ENCODE results near the gene MYCBPAP.
A peak's percentile ranks its signal among the peaks of the same experiment; 100 is the strongest.

The MYCBPAP gene

GRCh38 chr17:50557630-50558029 is 49.4 kb downstream of the MYCBPAP start:
- no peak for DNase-seq

- no peak for DNase-seq
These were observed 49.9 kb downstream of the MYCBPAP start for GRCh38 chr17:50558091-50558490.

- no peak for DNase-seq
These were observed 50.3 kb downstream of the MYCBPAP start for GRCh38 chr17:50558581-50558940.

- no peak for DNase-seq
These were observed 50.8 kb downstream of the MYCBPAP start for GRCh38 chr17:50558941-50559614.

GRCh38 chr17:50559674-50560184 is 51.5 kb downstream of the MYCBPAP start:
- DNase-seq, result no peak

GRCh38 chr17:50560185-50560824 is 52.1 kb downstream of the MYCBPAP start, which contains the start of gene CACNA1G:
TSS of gene CACNA1G (plus strand) at chr17:50560715. CDS start at chr17:50561460, 745 bp downstream.
- DNase-seq, result peak; percentile 80

DNA sequence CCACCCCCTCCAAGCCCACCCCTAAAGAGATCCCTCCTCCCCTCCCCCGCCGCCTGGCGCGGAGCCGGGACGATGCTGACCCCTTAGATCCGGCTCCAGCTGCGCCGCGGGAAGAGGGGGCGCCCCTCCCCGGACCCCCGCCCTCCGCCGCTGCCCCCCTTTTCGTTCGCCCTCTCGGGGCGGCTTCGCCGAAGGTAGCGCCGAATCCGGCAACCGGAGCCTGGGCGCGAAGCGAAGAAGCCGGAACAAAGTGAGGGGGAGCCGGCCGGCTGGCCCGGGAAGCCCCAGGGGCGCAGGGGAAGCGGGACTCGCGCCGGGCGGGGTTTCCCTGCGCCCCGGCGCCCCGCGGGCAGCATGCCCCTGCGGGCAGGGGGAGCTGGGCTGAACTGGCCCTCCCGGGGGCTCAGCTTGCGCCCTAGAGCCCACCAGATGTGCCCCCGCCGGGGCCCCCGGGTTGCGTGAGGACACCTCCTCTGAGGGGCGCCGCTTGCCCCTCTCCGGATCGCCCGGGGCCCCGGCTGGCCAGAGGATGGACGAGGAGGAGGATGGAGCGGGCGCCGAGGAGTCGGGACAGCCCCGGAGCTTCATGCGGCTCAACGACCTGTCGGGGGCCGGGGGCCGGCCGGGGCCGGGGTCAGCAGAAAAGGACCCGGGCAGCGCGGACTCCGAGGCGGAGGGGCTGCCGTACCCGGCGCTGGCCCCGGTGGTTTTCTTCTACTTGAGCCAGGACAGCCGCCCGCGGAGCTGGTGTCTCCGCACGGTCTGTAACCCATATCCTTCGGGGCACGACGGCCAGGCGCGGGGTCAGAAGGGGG is 52.9 kb downstream of the MYCBPAP start:
- DNase-seq, result no peak

DNA sequence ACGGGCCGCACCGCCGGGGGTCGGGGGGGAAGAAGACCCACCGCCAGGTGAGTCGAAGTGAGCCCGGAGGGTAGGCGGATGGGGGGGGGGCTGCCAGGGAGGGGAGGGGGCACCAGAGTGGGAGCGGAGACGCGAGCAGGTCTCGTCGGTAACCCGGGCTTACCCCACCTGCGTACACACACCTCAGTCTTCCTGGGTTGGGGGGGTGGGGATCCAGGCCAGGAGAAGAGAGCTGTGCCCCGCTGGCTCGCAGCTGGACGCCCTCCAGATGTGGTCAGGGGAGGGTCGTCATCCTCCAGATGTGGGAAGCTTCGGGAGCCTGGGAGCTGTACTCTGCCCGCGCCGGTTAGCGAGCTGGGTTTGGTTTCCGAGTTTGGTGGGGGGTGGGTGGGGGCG is 53.5 kb downstream of the MYCBPAP start:
- DNase-seq, result no peak

GRCh38 chr17:50562242-50563091 is 54.2 kb downstream of the MYCBPAP start:
- no peak for DNase-seq

DNA sequence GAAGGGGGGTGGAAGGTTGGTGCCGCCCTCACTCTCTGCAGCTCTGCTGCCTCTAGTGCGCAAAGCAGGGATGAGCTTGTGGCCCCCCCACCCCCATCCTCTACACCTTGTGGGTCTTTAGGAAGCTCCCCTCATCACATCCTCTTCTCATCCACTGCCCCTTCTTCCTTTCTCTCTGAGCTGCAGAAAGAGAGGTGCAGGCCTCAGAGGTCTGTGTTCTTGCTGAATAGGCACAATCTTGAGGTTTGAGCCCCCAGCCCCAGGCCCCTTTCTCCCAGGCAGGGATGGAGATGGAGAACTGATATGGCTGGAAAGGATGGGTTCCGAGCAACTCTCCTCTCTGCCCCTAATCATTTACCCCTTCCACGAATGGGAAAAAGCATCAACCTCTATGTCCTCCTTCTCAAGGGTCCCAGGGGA is 54.9 kb downstream of the MYCBPAP start:
- DNase-seq, result no peak

GRCh38 chr17:50564916-50565315 is 56.7 kb downstream of the MYCBPAP start:
- DNase-seq, result no peak

DNA sequence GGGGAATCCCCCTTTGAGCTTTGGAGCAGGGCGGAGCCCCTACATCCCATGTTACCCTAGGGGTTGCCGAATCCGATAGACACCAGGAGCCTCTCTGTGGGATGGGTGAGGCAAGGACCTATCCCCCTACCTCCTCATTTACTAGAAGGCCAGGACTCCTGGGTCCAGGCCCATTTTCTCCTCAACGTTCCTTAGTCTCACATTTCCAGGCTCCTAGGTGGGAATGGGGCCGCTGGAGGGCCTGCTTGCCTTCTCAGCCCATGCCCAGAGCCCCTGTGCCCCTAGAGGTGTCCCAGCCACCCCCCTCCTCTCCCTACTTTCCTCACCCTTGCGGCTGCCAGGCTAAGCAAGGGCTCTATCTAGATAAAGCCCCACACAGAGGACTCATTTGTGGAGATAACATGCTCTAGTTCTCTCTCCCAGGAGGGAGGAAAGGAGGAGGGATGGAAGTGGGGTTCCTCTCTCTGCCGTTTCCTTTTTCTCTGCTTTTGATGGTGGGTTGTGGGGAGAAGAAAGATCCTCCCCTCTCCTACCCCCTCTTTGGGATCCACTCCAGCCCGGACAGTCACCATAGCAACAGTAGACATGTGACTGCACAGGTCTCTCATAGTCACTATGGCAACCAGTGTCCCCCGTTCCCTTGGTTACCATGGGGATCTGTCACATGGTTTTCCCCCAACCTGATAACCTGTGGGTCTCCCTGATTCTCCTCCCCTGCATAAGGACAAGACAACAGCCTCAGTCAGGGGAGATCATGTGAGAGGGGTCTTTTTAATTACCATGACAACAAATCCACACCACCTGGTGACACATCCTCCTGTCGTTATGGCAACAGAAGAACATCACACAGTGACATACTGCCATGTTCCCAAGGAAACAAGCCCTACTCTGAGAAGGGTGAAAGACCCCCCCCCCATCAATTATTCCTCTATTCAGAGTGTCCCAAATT is 57.4 kb downstream of the MYCBPAP start:
- DNase-seq, result no peak

DNA sequence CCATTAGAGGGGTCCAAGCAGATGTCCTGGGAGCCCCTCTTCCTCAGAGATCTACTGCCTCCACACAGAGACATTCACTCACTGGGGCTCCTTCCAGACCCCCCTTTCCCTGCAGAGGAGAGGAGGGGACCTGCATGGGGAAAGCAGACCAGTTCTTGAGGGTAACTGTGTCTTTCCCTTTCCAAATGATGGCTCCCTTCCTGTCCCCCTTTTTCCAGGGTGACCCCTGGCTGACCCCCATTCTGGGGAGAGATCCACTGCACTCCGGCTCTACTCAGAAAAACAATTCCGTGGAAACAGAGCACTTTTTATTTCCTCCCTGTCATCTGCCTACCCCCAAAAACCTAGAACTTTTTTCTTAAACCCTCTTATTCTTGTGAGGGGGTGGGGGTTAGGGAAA is 58.6 kb downstream of the MYCBPAP start:
- no peak for DNase-seq

DNA sequence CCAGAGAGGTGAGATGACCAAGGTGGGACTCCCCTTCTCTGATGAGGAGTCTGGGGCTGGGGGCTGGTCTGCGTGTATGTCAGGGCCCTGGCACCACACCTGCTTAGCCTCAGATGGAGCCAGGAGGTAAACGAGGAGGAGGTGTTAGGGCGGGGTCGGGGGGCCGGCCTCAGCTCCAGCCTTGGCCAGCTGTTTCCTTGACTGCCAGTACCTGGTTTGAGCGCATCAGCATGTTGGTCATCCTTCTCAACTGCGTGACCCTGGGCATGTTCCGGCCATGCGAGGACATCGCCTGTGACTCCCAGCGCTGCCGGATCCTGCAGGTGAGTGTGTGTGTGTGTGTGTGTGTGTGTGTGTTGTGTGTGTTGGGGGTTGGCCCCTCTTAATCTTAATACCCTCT is 60.4 kb downstream of the MYCBPAP start:
- no peak for DNase-seq

GRCh38 chr17:50569592-50569991 is 61.4 kb downstream of the MYCBPAP start:
- no peak for DNase-seq

GRCh38 chr17:50570032-50570431 is 61.8 kb downstream of the MYCBPAP start:
- no peak for DNase-seq

- no peak for DNase-seq
These were observed 62.3 kb downstream of the MYCBPAP start for GRCh38 chr17:50570528-50570927.

DNA sequence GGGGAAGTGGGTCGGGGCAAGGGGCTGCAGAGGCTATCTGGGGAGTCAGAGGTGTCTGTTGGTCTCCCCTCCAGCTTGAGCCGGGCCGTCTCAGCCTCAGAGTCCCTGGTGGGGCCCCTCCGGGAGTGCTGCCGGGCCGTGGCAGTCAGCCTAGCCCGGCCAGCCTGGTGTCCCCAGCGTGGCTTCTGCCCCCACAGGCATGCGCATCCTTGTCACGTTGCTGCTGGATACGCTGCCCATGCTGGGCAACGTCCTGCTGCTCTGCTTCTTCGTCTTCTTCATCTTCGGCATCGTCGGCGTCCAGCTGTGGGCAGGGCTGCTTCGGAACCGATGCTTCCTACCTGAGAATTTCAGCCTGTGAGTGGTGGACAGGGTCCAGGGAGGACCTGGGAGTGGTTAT is 63.4 kb downstream of the MYCBPAP start:
- no peak for DNase-seq

GRCh38 chr17:50572541-50572940 is 64.3 kb downstream of the MYCBPAP start:
- DNase-seq, result no peak

DNA sequence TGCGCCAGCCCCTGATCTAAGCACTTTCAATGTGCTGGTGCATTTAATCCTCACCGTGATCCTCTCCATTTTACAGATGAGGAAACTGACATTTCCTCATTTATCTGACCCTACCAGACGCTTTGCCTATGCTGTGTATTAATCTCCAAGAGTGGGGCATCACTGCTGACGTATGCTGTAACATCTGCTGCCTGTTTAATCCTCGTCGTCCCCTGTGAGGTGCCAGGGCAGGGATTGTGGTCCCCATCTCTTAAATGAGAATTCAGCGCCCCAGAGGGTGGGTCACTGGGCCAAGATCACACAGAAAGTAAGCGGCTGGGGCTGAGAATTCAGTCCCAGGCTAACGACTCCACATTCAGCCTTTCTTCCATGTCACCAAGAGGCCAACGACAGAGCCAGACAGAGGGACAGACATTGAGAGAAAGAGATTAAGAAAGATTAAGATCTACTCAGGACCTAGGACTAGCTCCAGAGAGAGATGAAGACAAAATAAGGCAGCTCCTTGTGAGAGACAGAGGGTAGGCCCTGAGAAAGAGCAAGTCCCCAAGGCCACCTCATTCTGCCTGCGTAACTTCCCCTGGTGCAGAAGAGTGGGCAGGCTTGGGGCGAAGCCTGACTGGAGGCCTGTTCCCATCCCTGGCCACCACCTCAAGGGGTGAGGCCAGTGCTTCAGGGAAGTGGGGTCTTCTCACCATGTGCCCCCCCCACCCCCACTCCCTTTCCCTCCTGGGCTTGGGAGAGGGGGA is 65.8 kb downstream of the MYCBPAP start:
- no peak for DNase-seq

Data from activated effector memory CD4-positive, alpha-beta T cell treated with Interleukin-2 at 50 U/mL for 16 hours (primary cell).